Peyer's patch (tissue), 4 donors: ENCODE data around the gene SCYGR6. TPM values are rescaled to one million over a fixed set of nuclear protein-coding genes. Genes with fewer than 3 reads are reported as not detected.

Experiments used
- DNase-seq, 3 donors: peaks; one replicate each; pipeline ENCODE4 v3.0.0-alpha.2; 2017 to 2019
- H3K27ac ChIP-seq, 4 donors: fragments of 200-600 bp; sonication (generic); one replicate each; pipeline ENCODE4 v1.5.1; 2016 to 2019
- H3K27me3 ChIP-seq, 2 donors: fragments of 200-600 bp; sonication (generic); one replicate each; pipeline ENCODE4 v1.5.1; 2019
- H3K36me3 ChIP-seq, 3 donors: fragments of 200-600 bp; sonication (generic); one replicate each; pipeline ENCODE4 v1.5.1; 2016 to 2019
- H3K4me1 ChIP-seq, 4 donors: fragments of 200-600 bp; sonication (generic); one replicate each; pipeline ENCODE4 v1.5.1; 2016 to 2019
- H3K4me3 ChIP-seq, 4 donors: fragments of 200-600 bp; sonication (generic); 1 replicate in 3 of 4; 2 replicates in 1 of 4; pipeline ENCODE4 v1.5.1; 2016 to 2019; ENCODE audit warnings: mild to moderate bottlenecking in 1 of 4
- H3K9me3 ChIP-seq, 4 donors: fragments of 200-600 bp; sonication (generic); one replicate each; pipeline ENCODE4 v1.5.1; 2016 to 2019; ENCODE audit warnings: mild to moderate bottlenecking in 1 of 4
- CTCF ChIP-seq, 6 experiments: fragments of 450-650 bp in 4 of 6; fragments of 200-600 bp in 2 of 6; sonication (generic) in 1 of 6; IDR thresholded peaks; one replicate each; pipeline ENCODE4 v1.5.1; 2017 to 2019; ENCODE audit warnings: antibody characterized with exemption in 6 of 6, mild to moderate bottlenecking in 3 of 6, moderate library complexity in 1 of 6
- POLR2A ChIP-seq, 2 donors: fragments of 450-650 bp; IDR thresholded peaks; one replicate each; pipeline ENCODE4 v1.5.1; 2017; ENCODE audit warnings: antibody characterized with exemption in 2 of 2, mild to moderate bottlenecking in 2 of 2, moderate library complexity in 2 of 2
- total RNA-seq, 4 donors: library from RNA; depleted of rRNA; stranded (reverse); fragments of >200 nt; gene quantifications; one replicate each; pipeline ENCODE4 v1.1.0, GENCODE V29; 2016

The SCYGR6 gene
- total RNA-seq, 4 donors from 2014 or later = not detected

GRCh38 chr2:227707390-227707789, 17.2 kb downstream of the SCYGR6 start:
- H3K4me1 ChIP-seq = peaks cover 0 to 21% (median 0%) of the 10 kb centered on the region in 4 donors
- no peaks in the 10 kb centered on the region for H3K9me3 ChIP-seq
- TF ChIP-seq CTCF (IDR thresholded peaks at IDR 0.05) (no peak), POLR2A (IDR thresholded peaks at IDR 0.05) (no peak)
- no peaks in the 10 kb centered on the region for H3K36me3 ChIP-seq
- no peak overlapping the region for H3K4me3 ChIP-seq
- no peak for DNase-seq
- peak overlapping the region in 2 of 4 donors; percentile 66 for H3K27ac ChIP-seq
- no peaks in the 10 kb centered on the region for H3K27me3 ChIP-seq

- peak overlapping the region in 2 of 4 donors; percentile 66 for H3K27ac ChIP-seq
- H3K27me3 ChIP-seq = no peaks in the 10 kb centered on the region
- peaks cover 0 to 21% (median 0%) of the 10 kb centered on the region in 4 donors for H3K4me1 ChIP-seq
- H3K4me3 ChIP-seq = peak overlapping the region in 1 of 4 donors; percentile 31
- H3K9me3 ChIP-seq = no peaks in the 10 kb centered on the region
- TF ChIP-seq POLR2A (IDR thresholded peaks at IDR 0.05) (no peak), CTCF (IDR thresholded peaks at IDR 0.05) (no peak)
- H3K36me3 ChIP-seq = no peaks in the 10 kb centered on the region
- DNase-seq = peak in 2 of 3 donors; percentile 82 to 86
Measured at GRCh38 chr2:227706859-227707258, 17.7 kb downstream of the SCYGR6 start.

GRCh38 chr2:227703961-227704360, 20.6 kb downstream of the SCYGR6 start:
- Histone ChIP-seq H3K27me3 (no peaks in the 10 kb centered on the region), H3K36me3 (no peaks in the 10 kb centered on the region), H3K9me3 (no peaks in the 10 kb centered on the region), H3K4me3 (no peak overlapping the region), H3K27ac (no peak overlapping the region), H3K4me1 (peaks cover 0 to 21% (median 0%) of the 10 kb centered on the region in 4 donors)
- TF ChIP-seq POLR2A (IDR thresholded peaks at IDR 0.05) (no peak), CTCF (IDR thresholded peaks at IDR 0.05) (no peak)
- DNase-seq = no peak

GRCh38 chr2:227703280-227703732, 21.3 kb downstream of the SCYGR6 start:
- Histone ChIP-seq H3K36me3 (no peaks in the 10 kb centered on the region), H3K4me3 (no peak overlapping the region), H3K4me1 (peaks cover 0 to 21% (median 0%) of the 10 kb centered on the region in 4 donors), H3K27me3 (no peaks in the 10 kb centered on the region), H3K9me3 (no peaks in the 10 kb centered on the region), H3K27ac (peak overlapping the region in 1 of 4 donors; percentile 10)
- TF ChIP-seq POLR2A (IDR thresholded peaks at IDR 0.05) = no peak
- TF ChIP-seq CTCF (IDR thresholded peaks at IDR 0.05) = no peak
- DNase-seq = no peak

GRCh38 chr2:227701556-227701955, 23.0 kb downstream of the SCYGR6 start:
- Histone ChIP-seq H3K27ac (no peak overlapping the region), H3K9me3 (no peaks in the 10 kb centered on the region), H3K27me3 (no peaks in the 10 kb centered on the region), H3K4me3 (no peak overlapping the region), H3K36me3 (no peaks in the 10 kb centered on the region), H3K4me1 (peaks cover 0 to 12% (median 0%) of the 10 kb centered on the region in 4 donors)
- TF ChIP-seq CTCF (IDR thresholded peaks at IDR 0.05) (no peak), POLR2A (IDR thresholded peaks at IDR 0.05) (no peak)
- DNase-seq = no peak
